ENCODE results near the gene LTBR.

GRCh38 chr12:6386491-6386890 lies 2.5 kb downstream of the LTBR start:
- no peak for TF ChIP-seq CTCF (IDR thresholded peaks at IDR 0.05; ENCODE audit: poor library complexity, severe bottlenecking)
- TF ChIP-seq POLR2AphosphoS5 (IDR thresholded peaks at IDR 0.05) = no peak
- TF ChIP-seq EZH2 (IDR thresholded peaks at IDR 0.05; ENCODE audit: borderline replicate concordance, insufficient read depth, low read length, poor library complexity, severe bottlenecking) = no peak
- TF ChIP-seq TAF1 (IDR thresholded peaks at IDR 0.05; ENCODE audit: low read depth) = no peak
- no peak for TF ChIP-seq EP300 (conservative IDR thresholded peaks at IDR 0.05; ENCODE audit: poor library complexity, severe bottlenecking)
- TF ChIP-seq REST (IDR thresholded peaks at IDR 0.05; ENCODE audit: borderline replicate concordance) = no peak
- TF ChIP-seq SMC3 (conservative IDR thresholded peaks at IDR 0.05; ENCODE audit: poor library complexity) = no peak
- no peak for TF ChIP-seq RAD21 (conservative IDR thresholded peaks at IDR 0.05)
- TF ChIP-seq MXI1 (conservative IDR thresholded peaks at IDR 0.05; ENCODE audit: poor library complexity, severe bottlenecking) = no peak
